Fibroblast of mammary gland (primary cell): ENCODE results near the gene ZFP62.
"Not testable (repeated sequence)": the region's sequence is repeated elsewhere in the genome, so short reads cannot be mapped to it uniquely, and the experiment has no call there.

ENCODE experiments used
- DNase-seq: peaks from one replicate; pipeline ENCODE4 v3.0.0-alpha.2; 2010; ENCODE audit warnings: low read depth
- H3K4me3 ChIP-seq: 2 replicates; pipeline ENCODE4 v1.5.1; 2011; ENCODE audit warnings: low read depth, mild to moderate bottlenecking, low read length, moderate library complexity; ENCODE audit not compliant: control insufficient read depth
- TF ChIP-seq, protein P1 (sequence below): conservative IDR thresholded peaks from 2 replicates; pipeline ENCODE4 v1.5.1; 2011; ENCODE audit warnings: low read depth, low read length, inconsistent platforms; ENCODE audit not compliant: control insufficient read depth, insufficient read depth

Gene ZFP62

DNA sequence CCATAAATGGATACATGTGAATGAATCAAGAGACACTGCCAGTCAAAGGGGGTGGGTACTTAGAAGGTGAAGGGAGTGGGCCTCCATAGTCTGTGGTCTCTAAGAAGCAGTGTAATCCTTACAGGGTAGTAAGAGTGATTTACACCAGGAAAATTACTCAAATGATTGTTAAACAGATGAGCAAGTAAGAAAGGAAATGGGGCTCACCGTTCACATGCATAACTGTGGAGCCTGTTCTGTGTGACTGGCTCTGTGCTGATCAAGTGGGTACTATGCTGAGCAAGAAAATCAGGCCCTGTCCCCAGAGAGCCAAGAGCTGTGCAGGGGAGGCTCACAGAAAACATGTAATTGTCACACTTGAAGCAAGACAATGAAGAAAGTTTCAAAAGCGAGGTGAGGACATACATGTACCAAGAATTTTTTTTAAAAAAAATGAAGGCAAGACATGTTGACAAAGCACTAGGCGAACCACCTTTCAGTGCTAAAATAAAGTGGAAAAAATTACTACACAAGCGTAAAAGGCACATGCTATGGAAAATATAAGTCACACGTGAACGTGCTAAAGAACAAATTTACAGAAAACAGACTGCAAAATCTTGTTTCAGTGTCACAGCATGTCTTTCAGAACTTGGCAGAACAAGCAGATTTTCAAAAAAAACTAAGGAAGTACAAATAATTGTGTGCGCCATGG, 40.4 kb upstream of the ZFP62 start:
- DNase-seq = no peak
- TF ChIP-seq, protein P1, sequence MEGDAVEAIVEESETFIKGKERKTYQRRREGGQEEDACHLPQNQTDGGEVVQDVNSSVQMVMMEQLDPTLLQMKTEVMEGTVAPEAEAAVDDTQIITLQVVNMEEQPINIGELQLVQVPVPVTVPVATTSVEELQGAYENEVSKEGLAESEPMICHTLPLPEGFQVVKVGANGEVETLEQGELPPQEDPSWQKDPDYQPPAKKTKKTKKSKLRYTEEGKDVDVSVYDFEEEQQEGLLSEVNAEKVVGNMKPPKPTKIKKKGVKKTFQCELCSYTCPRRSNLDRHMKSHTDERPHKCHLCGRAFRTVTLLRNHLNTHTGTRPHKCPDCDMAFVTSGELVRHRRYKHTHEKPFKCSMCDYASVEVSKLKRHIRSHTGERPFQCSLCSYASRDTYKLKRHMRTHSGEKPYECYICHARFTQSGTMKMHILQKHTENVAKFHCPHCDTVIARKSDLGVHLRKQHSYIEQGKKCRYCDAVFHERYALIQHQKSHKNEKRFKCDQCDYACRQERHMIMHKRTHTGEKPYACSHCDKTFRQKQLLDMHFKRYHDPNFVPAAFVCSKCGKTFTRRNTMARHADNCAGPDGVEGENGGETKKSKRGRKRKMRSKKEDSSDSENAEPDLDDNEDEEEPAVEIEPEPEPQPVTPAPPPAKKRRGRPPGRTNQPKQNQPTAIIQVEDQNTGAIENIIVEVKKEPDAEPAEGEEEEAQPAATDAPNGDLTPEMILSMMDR = no peak
- H3K4me3 ChIP-seq = no peak overlapping the region

DNA sequence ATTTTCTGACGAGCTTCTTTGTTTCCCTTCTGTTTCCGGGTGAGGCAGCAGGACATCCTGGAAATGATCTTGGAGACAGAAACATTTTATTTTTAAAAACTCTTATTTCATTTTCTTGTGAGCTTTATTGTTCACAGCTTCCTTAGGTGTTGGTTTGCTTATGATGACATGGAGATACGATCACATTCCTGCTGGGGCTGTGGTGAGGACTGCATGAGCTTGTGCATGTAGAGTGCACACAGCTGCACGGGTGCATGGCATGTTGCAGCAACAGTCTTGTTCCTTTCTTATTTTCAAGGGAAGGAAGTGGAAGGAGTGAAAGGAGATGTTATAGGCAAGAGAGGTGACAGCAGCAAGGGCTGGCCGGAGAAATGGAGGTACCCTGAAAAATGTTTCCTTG, 39.1 kb upstream of the ZFP62 start:
- TF ChIP-seq, protein P1 = no peak
- H3K4me3 ChIP-seq = no peak overlapping the region
- DNase-seq = no peak

GRCh38 chr5:180898621-180899246, 37.7 kb upstream of the ZFP62 start, which contains the start of gene BTNL8:
Gene BTNL8, plus strand, starts transcription at chr5:180899159. Its CDS starts 152 bp downstream, at chr5:180899311.
- TF ChIP-seq, protein P1 = no peak
- H3K4me3 ChIP-seq = no peak within 1 kb of the TSS
- DNase-seq = no peak

- not testable (repeated sequence) for H3K4me3 ChIP-seq, DNase-seq
Observed at GRCh38 chr5:180895330-180895729, 34.3 kb upstream of the ZFP62 start.

GRCh38 chr5:180889381-180889780, 28.3 kb upstream of the ZFP62 start:
- TF ChIP-seq, protein P1 = no peak
- no peak for DNase-seq
- H3K4me3 ChIP-seq = no peak overlapping the region

DNA sequence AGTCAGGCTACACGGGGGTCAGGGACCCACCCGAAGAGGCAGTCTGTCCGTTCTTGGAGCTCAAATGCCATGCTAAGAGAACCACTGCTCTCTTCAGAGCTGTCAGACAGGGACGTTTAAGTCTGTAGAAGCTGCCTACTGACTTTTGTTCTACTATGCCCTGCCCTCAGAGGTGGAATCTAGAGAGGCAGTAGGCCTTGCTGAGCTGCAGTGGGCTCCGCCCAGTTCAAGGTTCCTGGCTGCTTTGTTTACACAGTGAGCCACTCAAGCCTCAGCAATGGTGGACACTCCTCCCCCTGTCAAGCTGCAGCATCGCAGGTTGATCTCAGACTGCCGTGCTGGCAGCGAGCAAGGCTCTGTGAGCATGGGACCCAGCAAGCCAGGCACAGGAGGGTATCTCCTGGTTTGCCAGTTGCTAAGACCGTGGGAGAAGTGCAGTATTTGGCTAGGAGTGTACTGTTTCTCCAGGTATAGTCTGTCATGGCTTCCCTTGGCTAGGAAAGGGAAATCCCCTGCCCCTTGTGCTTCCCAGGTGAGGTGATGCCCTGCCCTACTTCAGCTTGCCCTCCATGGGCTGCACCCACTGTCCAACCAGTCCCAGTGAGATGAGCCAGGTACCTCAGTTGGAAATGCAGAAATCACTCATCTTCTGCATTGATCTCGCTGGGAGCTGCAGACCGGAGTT, 24.9 kb upstream of the ZFP62 start:
- DNase-seq, H3K4me3 ChIP-seq: not testable (repeated sequence)

GRCh38 chr5:180875860-180876426, 14.9 kb upstream of the ZFP62 start:
- TF ChIP-seq, protein P1 = no peak
- H3K4me3 ChIP-seq = no peak overlapping the region
- no peak for DNase-seq
